SH-SY5Y (cell line): ENCODE measurements around the gene GBX1.

ENCODE experiments used
- GATA2 ChIP-seq: IDR thresholded peaks from 2 replicates; pipeline ENCODE4 v1.6.1; 2011; ENCODE audit warnings: mild to moderate bottlenecking, low read depth, low read length
- GATA3 ChIP-seq: IDR thresholded peaks from 2 replicates; pipeline ENCODE4 v1.6.1; 2011; ENCODE audit warnings: low read depth, mild to moderate bottlenecking, low read length, moderate library complexity

Gene GBX1

GRCh38 chr7:151168003-151168786, 701 bp upstream of the GBX1 start:
- TF ChIP-seq GATA3 = no peak
- TF ChIP-seq GATA2 = no peak

- TF ChIP-seq GATA2 = no peak
- TF ChIP-seq GATA3 = no peak
Measured at GRCh38 chr7:151166629-151167196, 781 bp downstream of the GBX1 start.

- no peak for TF ChIP-seq GATA3
- no peak for TF ChIP-seq GATA2
Measured at GRCh38 chr7:151161757-151162156, 5.7 kb downstream of the GBX1 start.

- TF ChIP-seq GATA3 (no peak), GATA2 (no peak)
Measured at GRCh38 chr7:151157645-151158329, 9.7 kb downstream of the GBX1 start.

- TF ChIP-seq GATA3 = no peak
- TF ChIP-seq GATA2 = no peak
Measured at GRCh38 chr7:151152643-151153513, 14.6 kb downstream of the GBX1 start.

- no peak for TF ChIP-seq GATA2
- TF ChIP-seq GATA3 = no peak
Measured at GRCh38 chr7:151150388-151150787, 17.1 kb downstream of the GBX1 start.

GRCh38 chr7:151148319-151149259, 18.9 kb downstream of the GBX1 start:
- no peak for TF ChIP-seq GATA3
- TF ChIP-seq GATA2 = no peak

GRCh38 chr7:151146761-151147160, 20.7 kb downstream of the GBX1 start:
- TF ChIP-seq GATA3 (no peak), GATA2 (no peak)

- TF ChIP-seq GATA3 = no peak
- no peak for TF ChIP-seq GATA2
Measured at GRCh38 chr7:151144387-151144786, 23.1 kb downstream of the GBX1 start.

GRCh38 chr7:151143261-151144015, 24.1 kb downstream of the GBX1 start:
- no peak for TF ChIP-seq GATA2
- TF ChIP-seq GATA3 = no peak

GRCh38 chr7:151142686-151143040, 24.8 kb downstream of the GBX1 start:
- TF ChIP-seq GATA2 (no peak), GATA3 (no peak)
